DND-41 (cell line): ENCODE data around the gene MAPK12.
"Not testable (repeated sequence)": the region's sequence is repeated elsewhere in the genome, so short reads cannot be mapped to it uniquely, and the experiment has no call there.

ENCODE experiments used
- ATAC-seq: fragments of 200-7000 bp; cut with Tn5 transposase; 3 replicates; pipeline ENCODE4 v1.9.1; 2021; ENCODE audit warnings: low read depth; ENCODE audit not compliant: insufficient read depth
- DNase-seq: peaks from one replicate; pipeline ENCODE4 v3.0.0-alpha.2; 2020
- H2AFZ ChIP-seq: 2 replicates; pipeline ENCODE4 v1.6.0; 2012; ENCODE audit warnings: low read depth, low read length
- H3K27ac ChIP-seq: 2 replicates; pipeline ENCODE4 v1.5.1; 2012; ENCODE audit warnings: low read length, inconsistent platforms
- H3K27me3 ChIP-seq: fragments of 200-600 bp; sonication (generic); 2 replicates; pipeline ENCODE4 v1.6.0; 2012; ENCODE audit warnings: low read length, mild to moderate bottlenecking, inconsistent platforms; ENCODE audit not compliant: insufficient read depth, poor library complexity
- H3K36me3 ChIP-seq: 2 replicates; pipeline ENCODE4 v1.5.1; 2012; ENCODE audit warnings: low read length, inconsistent platforms; ENCODE audit not compliant: insufficient read depth
- H3K4me1 ChIP-seq: 2 replicates; pipeline ENCODE4 v1.5.1; 2012; ENCODE audit warnings: mild to moderate bottlenecking, low read length; ENCODE audit not compliant: insufficient read depth
- H3K4me2 ChIP-seq: 2 replicates; pipeline ENCODE4 v1.6.0; 2012; ENCODE audit warnings: mild to moderate bottlenecking, moderate library complexity, low read length, inconsistent platforms; ENCODE audit not compliant: insufficient read depth
- H3K4me3 ChIP-seq, 2 experiments: fragments of 200-600 bp in 1 of 2; shearing (Covaris generic) in 1 of 2; 2 replicates each; pipeline ENCODE4 v1.5.1; 2012 to 2016; ENCODE audit warnings: inconsistent platforms in 2 of 2, low read length in 2 of 2, mild to moderate bottlenecking in 2 of 2, low read depth in 1 of 2, moderate library complexity in 1 of 2
- H3K79me2 ChIP-seq: 2 replicates; pipeline ENCODE4 v1.6.0; 2012; ENCODE audit warnings: low read length, inconsistent platforms; ENCODE audit not compliant: insufficient read depth
- H3K9ac ChIP-seq: 2 replicates; pipeline ENCODE4 v1.6.0; 2012; ENCODE audit warnings: low read depth, mild to moderate bottlenecking, inconsistent platforms, low read length, moderate library complexity
- H3K9me3 ChIP-seq: 2 replicates; pipeline ENCODE4 v1.5.1; 2012; ENCODE audit warnings: low read length, moderate library complexity, mild to moderate bottlenecking, inconsistent platforms; ENCODE audit not compliant: insufficient read depth, severe bottlenecking
- H4K20me1 ChIP-seq: 2 replicates; pipeline ENCODE4 v1.6.0; 2012; ENCODE audit warnings: low read length; ENCODE audit not compliant: insufficient read depth
- CTCF ChIP-seq: IDR thresholded peaks from 2 replicates; pipeline ENCODE4 v1.5.1; 2012; ENCODE audit warnings: borderline replicate concordance, low read length, moderate library complexity, mild to moderate bottlenecking; ENCODE audit not compliant: poor library complexity, severe bottlenecking; ENCODE audit errors: extremely low read depth
- EZH2 ChIP-seq: IDR thresholded peaks from 3 replicates; pipeline ENCODE4 v1.6.1; 2012; ENCODE audit warnings: borderline replicate concordance, low read depth, mild to moderate bottlenecking, moderate library complexity, low read length, inconsistent platforms; ENCODE audit not compliant: severe bottlenecking

MAPK12 gene

GRCh38 chr22:50274311-50274710 is 12.8 kb upstream of the MAPK12 start:
- peak; percentile 33 for ATAC-seq
- Histone ChIP-seq H3K9me3 (no peaks in the 10 kb centered on the region), H3K4me1 (peaks cover 23% of the 10 kb centered on the region), H3K4me3 (no peak overlapping the region), H2AFZ (no peak overlapping the region), H3K27me3 (peaks cover 15% of the 10 kb centered on the region), H3K79me2 (no peaks in the 10 kb centered on the region), H3K4me2 (no peak overlapping the region), H3K36me3 (no peaks in the 10 kb centered on the region), H4K20me1 (peaks cover 6% of the 10 kb centered on the region; the same call in 1 of the 2 replicates), H3K27ac (no peak overlapping the region), H3K9ac (no peak overlapping the region)
- no peak for TF ChIP-seq EZH2
- TF ChIP-seq CTCF, result peak; percentile 58
- DNase-seq, result peak; percentile 57

- H3K4me2 ChIP-seq, H3K36me3 ChIP-seq, ATAC-seq, H3K9me3 ChIP-seq, H3K9ac ChIP-seq, H3K27ac ChIP-seq, DNase-seq, H3K79me2 ChIP-seq, H3K4me3 ChIP-seq, H4K20me1 ChIP-seq, H2AFZ ChIP-seq: not testable (repeated sequence)
- Histone ChIP-seq H3K27me3 (peaks cover 15% of the 10 kb centered on the region), H3K4me1 (peaks cover 28% of the 10 kb centered on the region)
Measured at GRCh38 chr22:50273781-50274180, 12.3 kb upstream of the MAPK12 start.

DNA sequence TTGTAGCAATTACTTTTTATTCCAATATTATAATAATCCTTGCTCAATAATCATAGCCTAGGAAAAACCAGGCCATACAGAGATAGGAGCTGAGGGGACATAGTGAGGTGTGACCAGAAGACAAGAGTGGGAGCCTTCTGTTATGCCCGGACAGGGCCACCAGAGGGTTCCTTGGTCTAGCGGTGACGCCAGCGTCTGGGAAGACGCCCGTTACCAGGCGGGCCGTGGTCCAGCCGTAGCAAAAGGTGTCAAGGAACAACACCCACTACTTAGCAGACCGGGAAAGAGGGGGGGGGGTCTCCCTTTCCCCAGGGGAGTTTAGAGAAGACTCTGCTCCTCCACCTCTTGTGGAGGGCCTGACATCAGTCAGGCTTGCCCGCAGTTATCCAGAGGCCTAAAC is 11.9 kb upstream of the MAPK12 start:
- H3K79me2 ChIP-seq, H4K20me1 ChIP-seq, DNase-seq, H3K9ac ChIP-seq, ATAC-seq, H3K36me3 ChIP-seq, H3K27ac ChIP-seq, H3K4me3 ChIP-seq, H3K9me3 ChIP-seq, H3K4me2 ChIP-seq, H2AFZ ChIP-seq: not testable (repeated sequence)
- H3K4me1 ChIP-seq, result peaks cover 28% of the 10 kb centered on the region
- H3K27me3 ChIP-seq, result peaks cover 15% of the 10 kb centered on the region

- 0 out of 2 replicates have a peak overlapping the region, but pooled peaks have one; percentile 71 for H3K4me2 ChIP-seq
- peaks cover 6% of the 10 kb centered on the region; the same call in 1 of the 2 replicates for H4K20me1 ChIP-seq
- ATAC-seq (no peak), DNase-seq (no peak)
- no peak overlapping the region for H2AFZ ChIP-seq
- H3K79me2 ChIP-seq, result no peaks in the 10 kb centered on the region
- no peak overlapping the region for H3K9ac ChIP-seq
- H3K27ac ChIP-seq, result no peak overlapping the region
- peaks cover 15% of the 10 kb centered on the region for H3K27me3 ChIP-seq
- no peak overlapping the region for H3K4me3 ChIP-seq
- TF ChIP-seq EZH2, result no peak
- no peak for TF ChIP-seq CTCF
- H3K4me1 ChIP-seq, result peaks cover 28% of the 10 kb centered on the region
- no peaks in the 10 kb centered on the region for H3K9me3 ChIP-seq
- H3K36me3 ChIP-seq, result no peaks in the 10 kb centered on the region
Measured at GRCh38 chr22:50272044-50272802, 10.7 kb upstream of the MAPK12 start.
